H4 (cell line): ENCODE measurements around the gene TIGD2. TPM values are rescaled to one million over a fixed set of nuclear protein-coding genes. Genes with fewer than 3 reads are reported as not detected.
"Not testable (repeated sequence)": the region's sequence is repeated elsewhere in the genome, so short reads cannot be mapped to it uniquely, and the experiment has no call there.

Experiments used
- DNase-seq: peaks from one replicate; pipeline ENCODE4 v3.0.0-alpha.2; 2015; ENCODE audit warnings: low spot score
- total RNA-seq: library from RNA; depleted of rRNA; stranded (reverse); fragments of >200 nt; shearing (Covaris generic); gene quantifications from 2 replicates; pipeline ENCODE4 v1.2.3, GENCODE V29; 2014

TIGD2 gene
- total RNA-seq, 1 experiment from 2014 or later = 22.0 TPM

DNA sequence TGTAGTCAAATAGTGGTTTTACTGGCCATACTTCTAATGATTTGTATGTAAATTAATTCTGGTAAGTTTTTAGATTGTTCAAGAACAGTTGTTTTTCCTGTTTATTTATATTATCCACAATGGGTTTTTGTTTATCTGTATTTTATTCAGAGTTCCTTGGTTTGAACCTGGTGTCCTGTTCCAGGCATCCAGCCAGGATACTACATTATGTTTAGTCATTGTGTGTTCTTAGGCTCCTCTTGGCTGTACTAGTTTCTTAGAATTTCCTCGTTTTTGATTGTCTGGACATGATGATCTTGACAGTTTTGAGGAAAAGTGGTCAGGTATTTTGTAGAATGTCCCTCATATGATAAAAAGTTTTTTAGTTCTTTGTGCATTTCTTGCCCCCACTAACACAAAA, 7.8 kb downstream of the TIGD2 start:
- DNase-seq = peak; percentile 65

DNA sequence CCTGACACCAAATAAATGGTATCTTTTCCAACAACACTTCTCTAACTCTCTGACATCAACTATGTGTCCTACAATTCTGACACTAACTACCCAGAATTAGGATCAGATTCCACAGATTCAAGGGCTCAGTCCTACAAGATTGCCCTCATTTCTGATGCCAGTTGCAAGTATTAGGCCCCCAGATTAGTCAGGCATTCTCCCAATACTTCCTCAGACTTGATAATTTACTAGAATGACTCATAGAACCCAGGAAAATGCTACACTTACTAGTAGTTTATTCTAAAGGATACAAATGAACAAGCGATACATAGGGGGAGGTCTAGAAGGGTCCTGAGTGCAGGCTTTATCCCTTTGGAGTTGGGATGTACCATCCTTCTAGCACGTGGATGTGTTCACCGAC, 8.5 kb downstream of the TIGD2 start:
- DNase-seq = no peak

DNA sequence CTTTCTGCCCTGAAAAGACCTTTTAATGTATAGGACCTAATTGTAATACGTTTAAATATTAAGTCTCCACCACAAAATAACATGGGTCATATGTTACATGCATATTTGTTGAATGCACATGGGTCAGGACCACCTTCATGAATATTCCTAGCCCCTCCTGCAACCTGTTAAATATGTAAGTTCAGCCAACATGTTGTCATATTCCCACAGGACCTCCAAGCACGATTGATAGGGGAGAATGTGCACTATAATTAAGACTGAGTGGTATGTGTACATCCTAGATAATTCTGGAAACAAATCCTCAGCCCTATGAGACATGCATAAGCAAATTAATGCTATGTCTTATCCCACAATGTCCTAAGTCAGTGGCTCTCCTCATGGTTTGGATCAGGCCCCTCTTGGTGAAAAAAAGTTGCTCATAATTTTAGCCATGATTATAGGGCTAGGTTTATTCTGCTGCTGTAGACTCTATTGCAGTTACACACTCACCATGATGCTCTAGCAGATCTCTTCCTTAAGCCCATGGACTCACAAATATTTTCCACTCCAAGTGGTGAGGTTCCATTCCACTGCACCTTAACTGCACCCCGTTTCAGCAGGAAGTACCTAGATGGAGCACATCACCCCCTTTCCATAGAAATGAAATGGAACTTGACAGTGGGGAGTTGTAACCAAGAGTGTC, 10.2 kb downstream of the TIGD2 start:
- no peak for DNase-seq

DNA sequence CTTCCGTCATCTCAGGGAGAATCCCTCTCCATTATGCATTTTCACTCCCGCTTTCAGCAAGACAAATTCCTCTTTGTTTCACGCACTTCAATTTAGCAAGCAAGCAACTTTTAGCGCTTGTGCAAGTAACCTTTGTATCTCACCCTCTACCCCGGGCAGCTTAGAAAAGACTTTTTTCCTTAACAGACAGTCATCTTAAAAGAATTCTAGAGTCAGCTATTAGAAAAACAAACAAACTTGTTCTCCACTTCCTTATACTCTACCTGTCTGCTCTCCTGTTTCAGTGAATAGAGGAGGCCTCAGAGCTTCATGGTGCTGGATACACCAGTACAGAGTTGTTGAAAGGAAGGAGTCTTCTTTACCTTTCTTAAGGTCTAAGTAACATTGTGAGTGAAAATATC, 12.1 kb downstream of the TIGD2 start:
- DNase-seq = peak; percentile 42

DNA sequence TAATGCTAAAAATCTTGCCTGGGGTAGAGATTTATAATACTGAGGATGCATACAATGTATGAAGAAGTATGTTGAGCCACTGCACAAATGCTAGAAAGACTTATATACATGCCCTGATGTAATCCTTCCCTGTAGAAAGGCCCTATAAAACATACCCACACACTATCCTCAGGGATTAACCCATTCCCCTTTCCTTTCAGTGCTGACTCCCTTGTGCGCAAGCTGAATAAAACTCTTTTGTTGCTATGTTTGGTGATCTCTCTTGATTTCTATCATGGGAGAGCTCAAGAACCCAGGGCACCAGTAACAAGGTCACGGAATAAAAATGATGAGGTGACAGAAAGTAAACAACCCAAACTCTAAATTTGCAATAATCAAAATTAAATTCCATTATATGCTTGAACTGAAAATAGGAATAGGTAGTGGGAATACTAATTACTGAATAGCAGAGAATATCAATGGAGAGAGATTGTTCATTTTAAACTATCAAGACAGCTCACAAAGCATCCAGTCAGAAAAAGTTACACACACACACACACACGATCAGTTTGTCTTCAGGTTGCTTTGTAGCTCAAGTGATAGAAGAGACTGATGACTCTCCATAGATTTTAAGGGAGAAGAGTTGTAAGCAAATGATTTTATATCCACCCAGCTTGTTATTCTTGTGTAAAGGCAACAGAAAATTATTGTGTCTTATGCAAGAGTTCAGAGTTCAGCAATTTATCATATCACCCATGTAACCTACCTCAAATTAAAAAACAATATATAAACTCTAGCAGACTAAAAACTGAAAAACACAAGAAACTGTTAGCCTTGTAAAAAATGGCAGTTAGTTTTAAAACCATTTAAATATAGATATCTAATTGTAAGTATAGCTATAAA, 14.8 kb downstream of the TIGD2 start:
- no peak for DNase-seq

DNA sequence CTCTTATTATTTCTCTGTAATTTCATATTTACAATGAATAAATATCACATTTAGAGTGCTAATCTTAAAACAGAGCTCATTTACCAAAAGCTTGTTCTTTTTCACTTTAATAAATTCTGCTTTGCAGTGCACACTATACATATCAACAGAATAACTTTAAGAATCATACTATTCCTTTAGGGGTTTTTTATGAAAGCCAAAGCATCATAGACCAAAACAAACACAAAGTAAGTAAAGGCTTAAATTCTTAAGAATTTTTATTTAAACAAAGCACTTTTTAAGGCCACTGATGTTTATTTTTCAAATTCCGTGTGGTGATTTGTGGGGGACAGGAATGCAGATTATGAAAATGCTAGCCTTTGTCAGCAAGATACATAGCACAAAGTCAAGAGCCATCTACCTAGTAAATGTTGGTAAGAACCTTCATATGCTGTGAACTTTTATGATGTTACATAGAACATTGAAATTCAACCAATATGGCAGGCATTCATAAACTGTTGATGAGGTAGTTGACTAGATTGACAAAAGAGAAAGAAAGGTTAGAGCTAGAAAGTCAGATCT, 17.8 kb downstream of the TIGD2 start:
- peak; percentile 66 for DNase-seq

DNA sequence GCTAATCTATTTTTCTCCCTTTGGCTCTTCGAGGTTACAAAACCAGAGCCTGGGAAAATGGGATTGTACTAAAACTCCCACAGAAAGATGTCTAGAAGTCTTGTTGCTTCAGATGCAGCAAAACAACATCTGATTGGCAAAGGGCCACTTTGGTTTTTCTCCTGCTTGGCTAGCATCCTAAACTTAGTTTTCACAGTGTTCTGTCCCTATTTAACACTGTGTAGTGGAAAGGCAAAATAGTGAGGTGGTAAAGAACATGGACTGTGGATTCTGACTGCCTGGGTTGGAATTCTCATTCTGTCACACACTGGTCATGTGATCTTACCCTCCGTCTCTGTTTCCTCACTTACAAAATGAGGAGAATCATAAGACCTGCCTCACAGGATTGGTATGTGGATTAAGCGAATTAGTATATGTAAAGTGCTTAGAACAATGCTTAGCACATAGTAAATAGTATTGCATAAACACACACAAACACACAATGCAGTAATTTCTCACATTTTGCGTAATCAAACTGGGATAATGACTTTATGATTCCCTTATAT, 23.5 kb downstream of the TIGD2 start:
- DNase-seq = peak; percentile 77

DNA sequence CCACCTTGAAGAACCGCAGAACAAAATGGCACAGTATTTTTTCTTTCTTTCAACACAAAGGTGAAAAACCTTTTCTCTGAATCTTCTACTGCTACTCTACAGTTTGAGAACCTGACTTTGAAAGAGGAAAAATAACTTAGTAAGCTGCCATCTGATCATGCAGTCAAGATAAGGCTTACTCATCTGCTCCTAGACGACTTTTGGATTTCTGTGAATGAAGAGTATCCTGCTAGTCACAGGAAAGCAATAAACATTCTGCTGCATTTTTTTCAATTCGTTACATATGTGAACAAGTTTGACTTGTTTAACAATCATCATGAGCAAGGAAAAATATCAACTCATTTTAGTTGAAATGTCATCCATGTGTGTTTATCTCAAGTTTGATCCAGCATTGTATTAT, 25.2 kb downstream of the TIGD2 start:
- no peak for DNase-seq

DNA sequence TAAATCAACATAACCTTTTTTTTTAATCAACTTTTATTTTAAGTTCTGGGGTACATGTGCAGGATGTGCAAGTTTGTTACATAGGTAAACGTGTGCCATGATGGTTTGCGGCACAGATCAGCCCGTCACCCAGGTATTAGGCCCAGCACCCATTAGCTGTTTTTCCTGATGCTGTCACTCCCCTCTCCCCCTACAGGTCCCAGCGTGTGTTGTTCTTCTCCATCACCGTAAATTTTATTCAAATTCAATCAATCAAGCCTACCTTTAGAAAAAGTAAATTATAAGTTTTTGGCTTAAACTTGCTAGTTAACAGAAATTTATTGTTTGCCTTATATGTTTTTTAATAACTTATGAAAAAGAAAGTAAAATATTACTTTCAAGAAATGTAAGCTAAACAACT, 25.9 kb downstream of the TIGD2 start:
- DNase-seq = no peak

DNA sequence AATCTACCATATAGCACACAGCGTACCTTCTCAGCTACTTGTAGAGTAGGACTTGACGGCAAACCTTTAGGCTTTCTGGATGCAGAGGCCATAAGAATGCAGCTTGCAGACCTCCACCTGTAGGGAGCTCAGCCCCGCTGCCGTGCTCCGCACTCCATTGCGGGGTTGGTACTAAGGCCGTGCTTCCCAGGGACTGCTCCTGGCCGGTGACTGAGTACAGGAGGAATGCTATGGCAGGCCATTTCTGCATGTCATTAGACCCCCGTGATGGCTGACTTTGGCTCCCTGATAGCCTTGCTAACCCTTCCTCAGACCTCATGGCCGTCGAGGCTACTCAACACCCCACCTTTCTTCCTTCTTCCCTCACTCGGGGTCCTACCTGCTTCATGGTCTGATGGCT, 26.4 kb downstream of the TIGD2 start:
- DNase-seq = no peak

DNA sequence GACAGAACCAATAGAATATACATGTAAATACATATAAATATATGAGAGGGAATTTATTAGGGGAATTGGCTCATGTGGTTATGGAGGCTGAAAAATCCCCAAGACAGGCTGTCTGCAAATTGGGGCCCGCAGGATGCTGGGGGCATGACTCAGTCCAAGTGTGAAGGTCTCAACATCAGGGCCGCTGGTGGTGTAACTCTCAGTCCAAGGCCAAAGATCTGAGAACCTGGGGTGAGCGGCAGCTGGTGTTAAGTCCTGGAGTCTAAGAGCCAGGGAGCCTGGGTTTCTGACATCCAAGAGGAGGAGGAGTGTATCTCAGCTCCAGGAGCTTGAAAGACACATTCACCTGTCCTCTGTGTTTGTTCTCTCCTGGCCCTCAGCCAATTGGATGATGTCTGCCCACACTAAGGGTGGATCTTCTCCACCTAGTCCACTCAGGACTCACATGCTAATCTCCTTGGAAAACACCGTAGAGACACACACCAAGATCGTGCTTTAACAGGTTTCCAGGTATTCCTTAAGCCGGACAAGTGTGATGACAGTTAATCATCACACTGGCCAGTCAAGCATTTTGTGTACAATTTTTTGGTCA, 28.9 kb downstream of the TIGD2 start:
- no peak for DNase-seq

DNA sequence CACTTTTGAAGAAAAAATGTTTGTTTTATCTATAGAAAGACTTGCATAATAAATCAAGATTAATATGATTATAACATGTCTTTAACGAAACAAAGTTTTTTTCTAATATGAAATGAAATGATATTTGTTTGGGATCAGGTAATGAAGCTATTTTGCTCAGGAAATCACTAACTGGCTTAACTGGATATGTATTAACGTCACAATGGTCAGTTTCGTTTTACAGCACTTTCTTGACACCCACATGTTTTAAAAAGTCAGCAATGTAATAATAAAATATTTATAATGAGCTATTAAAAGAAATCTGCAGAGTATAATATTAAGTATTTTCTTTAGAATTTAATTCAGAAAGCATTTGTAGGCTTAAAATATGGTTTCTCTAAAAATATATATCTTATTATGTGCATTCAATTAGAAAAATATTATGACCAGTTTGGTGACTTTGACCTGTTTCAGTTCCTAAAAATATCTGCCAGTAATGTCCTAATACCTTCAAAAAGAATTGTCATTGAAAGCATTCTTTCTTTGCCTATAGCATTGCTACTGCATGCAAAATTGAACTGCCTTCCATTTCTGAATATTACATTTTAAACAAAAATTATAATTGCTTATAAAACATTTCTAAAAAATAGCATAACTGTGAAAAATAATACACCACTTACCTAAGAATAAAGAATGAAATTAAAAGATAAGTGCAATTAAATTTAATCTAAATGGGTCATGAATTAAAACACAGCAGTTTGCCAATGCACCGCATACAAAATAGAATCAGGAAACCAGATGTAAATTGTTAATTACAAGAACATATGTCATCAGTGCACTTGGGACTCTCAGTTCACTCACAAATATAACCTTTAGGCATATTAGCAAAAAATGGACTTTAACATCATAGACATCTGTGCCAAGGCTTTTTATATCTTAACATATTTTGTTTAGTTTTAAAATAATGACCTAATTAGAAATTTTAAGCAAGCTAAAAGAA, 31.6 kb downstream of the TIGD2 start:
- no peak for DNase-seq

DNA sequence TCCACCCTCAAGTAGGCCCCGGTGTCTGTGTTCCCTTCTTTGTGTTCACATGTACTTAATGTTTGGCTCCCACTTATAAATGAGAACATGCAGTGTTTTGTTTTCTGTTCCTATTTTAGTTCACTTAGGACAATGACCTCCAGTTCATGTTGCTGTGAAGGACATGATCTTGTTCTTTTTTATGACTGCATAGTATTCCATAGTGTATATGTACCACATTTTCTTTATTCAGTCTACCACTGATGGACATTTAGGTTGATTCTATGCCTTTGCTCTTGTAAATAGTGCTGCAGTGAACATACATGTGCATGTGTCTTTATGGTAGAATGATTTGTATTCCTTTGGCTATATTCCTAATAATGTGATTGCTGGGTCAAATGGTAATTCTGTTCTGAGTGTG, 33.3 kb downstream of the TIGD2 start:
- DNase-seq = not testable (repeated sequence)

DNA sequence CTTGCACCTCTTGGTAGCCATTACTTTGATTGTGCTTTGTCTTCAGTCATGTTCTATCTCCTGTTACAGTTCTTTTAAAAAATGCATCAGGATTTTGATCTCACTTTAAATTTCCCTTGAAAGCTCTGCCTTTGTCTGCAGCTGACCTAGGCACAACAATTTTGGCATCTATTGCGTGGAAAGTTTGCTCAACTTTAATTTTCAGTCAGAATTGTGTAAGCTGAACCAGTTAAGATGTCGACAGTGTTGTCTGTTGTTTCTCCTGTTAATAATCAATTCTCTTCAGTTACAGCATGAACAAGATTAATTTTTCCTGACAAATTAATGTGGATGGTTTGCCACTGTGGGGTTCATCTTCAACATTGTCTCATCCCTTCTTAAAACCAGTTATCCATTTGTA, 34.9 kb downstream of the TIGD2 start:
- DNase-seq = no peak

DNA sequence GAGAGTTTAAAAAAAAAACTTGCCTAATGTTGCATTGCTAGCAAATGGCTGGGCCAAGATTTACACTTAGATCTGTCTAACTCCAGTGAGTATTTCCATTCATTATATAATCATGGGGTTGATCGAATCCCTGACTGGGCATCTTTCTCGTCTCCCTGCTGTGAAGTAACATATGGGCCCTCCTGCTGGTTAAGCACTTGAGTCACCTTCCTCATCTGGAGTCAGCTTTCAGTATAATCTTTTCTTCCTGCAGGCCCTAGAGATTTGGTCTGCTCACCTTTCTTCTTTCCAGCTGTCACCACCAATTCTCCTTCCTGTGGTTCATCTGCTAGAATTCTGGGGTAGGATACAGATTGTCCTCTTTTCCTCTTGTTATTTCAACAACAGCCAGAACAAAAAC, 41.6 kb downstream of the TIGD2 start:
- peak; percentile 30 for DNase-seq

DNA sequence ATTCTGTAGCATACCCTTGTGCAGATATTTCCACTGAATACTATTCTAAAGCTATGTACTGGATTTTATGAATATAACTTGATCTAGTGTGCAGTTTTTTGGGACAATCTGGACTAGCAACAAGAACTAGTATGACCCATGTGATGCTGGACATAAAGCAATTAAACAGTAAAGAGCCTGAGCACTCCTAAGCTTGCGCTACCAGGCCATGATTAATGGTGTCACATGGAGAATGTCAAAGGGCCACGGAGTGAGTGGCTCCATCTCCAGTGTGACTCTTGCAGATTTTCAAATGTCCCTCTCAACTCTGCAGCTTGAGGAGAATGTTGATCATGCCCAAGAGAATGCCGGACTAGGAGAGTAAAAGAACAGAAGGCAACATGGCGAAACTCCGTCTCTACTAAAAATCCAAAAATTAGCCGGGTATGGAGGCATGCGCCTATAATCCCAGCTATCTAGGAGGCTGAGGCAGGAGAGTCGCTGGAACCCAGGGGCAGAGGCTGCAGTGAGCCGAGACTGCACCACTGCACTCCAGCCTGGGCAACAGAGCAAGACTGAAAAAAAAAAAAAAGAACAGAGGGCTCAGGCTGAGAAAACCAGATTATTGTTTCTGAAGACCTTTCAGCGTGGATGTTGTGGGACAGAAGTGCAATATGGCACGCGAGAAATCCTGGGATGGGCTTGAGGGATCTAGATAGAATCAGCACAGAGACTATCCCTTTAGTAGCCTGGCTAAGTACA, 45.0 kb downstream of the TIGD2 start:
- no peak for DNase-seq

DNA sequence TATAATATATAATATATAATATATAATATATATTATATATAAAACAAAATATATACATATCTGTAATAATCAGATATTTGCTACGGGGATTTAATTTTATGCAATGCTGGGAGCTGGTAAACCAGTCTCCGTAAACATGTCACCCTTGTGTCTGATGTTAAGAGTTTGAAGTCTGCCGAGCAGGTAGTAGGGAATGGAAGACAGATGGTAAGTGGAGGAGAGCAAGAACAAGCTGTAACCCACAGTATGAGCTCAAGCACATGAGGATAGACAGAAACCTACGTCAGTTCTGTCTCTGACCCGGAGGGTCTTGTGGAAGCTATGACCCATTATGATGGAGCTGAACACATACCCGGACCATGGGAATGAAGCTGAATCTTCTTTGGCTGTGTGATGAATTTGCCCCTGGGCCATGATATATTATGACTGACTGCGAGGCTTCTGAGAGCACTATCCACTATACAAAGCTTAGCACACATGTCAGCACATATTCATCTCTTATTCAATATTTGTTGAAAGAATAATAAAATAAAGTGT, 46.2 kb downstream of the TIGD2 start:
- DNase-seq = no peak

DNA sequence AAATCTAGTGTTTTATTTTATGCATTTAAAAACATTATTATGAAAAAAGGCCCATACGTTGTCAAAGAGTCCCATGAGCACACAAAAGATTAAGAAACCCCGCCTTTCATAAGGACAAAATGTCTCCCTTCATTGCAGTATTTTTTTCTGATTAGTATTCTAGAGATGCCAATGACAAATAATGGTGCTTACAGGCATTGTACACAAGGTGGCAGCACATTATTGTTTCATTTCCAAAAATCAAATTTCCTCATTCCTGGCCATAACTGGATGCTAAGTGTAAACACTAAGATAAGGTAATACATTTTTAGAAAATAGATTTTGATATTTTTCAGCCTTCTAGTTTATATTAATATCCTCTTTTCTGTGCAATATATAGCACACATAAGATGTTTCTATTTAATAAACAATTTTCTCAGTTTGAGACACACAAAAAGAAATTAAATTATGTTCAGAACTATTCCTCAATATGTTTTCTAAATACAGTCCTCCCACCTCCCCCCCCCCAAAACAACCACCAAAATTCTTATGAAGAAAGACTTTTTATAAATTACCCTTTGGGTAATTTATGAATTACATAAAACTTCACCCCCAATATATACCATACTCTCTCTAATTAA, 47.7 kb downstream of the TIGD2 start:
- DNase-seq = peak; percentile 63

DNA sequence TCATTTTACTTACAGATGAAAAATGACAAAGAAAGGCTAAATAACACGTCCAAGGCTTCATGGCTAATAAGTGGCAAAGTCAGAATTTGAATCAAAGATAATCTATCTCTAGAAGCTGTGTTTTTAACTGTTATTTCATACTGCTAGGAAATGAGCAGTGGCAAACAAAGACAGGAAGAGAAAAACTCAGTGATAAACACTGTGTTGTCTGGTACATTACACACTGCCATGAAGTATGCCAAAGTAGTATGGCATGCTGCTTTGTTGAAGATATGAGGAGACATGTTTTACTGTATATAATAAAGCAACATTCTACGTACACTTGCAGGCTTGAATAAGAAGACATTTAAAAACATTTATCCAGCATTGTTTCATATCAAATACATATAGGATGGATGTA, 49.5 kb downstream of the TIGD2 start:
- no peak for DNase-seq

DNA sequence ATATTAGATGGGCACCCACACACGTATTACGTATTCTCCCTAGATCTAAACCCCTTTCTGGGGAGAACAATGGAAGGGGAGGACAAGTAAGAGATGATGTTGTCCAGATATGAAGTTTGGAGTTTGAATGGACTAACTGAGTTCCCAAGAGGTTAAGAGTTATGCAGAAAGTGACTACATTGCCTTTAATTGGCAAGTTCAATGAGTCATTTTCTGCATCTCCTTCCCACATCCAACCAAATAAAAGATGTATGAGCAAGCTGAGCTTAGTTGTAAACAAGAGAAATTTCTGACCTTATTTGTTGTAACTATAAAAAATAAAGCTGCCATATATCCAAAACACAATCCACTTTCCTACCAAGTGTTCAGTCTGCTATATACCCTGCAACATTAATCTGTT, 50.5 kb downstream of the TIGD2 start:
- DNase-seq = no peak
